Activated naive CD4-positive, alpha-beta T cell treated with anti-CD3 and anti-CD28 coated beads, Interleukin-2, amount 50 U/mL, for 24 hours (primary cell): Measurements from ENCODE around the gene ENTR1.

ENCODE experiments used
- H3K27ac Mint-ChIP-seq: one replicate; pipeline ENCODE4 v1.8.0; 2021; ENCODE audit warnings: mild to moderate bottlenecking, mixed read lengths
- H3K27me3 Mint-ChIP-seq: one replicate; pipeline ENCODE4 v1.8.0; 2021; ENCODE audit warnings: mixed read lengths
- H3K36me3 Mint-ChIP-seq: one replicate; pipeline ENCODE4 v1.8.0; 2021; ENCODE audit warnings: mixed read lengths
- H3K4me1 Mint-ChIP-seq: one replicate; pipeline ENCODE4 v1.8.0; 2021; ENCODE audit warnings: mixed read lengths
- H3K4me3 Mint-ChIP-seq: one replicate; pipeline ENCODE4 v1.8.0; 2021; ENCODE audit warnings: mild to moderate bottlenecking, mixed read lengths
- H3K9me3 Mint-ChIP-seq: one replicate; pipeline ENCODE4 v1.8.0; 2021; ENCODE audit warnings: mixed read lengths

Gene ENTR1

GRCh38 chr9:136410500-136411287 is at the start of gene ENTR1, which contains the start of gene PMPCA:
Gene ENTR1 (minus strand): TSS chr9:136410614. CDS start chr9:136410397, 217 bp downstream.
Gene PMPCA (plus strand): TSS chr9:136410658. CDS start chr9:136410669, 11 bp downstream.
- no peaks in the 10 kb centered on the region for H3K27me3 Mint-ChIP-seq
- H3K27ac Mint-ChIP-seq = peak within 1 kb of the TSS; percentile 92
- peaks cover 56% of the 10 kb centered on the region for H3K4me1 Mint-ChIP-seq
- no peaks in the 10 kb centered on the region for H3K9me3 Mint-ChIP-seq
- peaks cover 18% of the 10 kb centered on the region for H3K36me3 Mint-ChIP-seq
- peak within 1 kb of the TSS; percentile 97 for H3K4me3 Mint-ChIP-seq

- Mint-ChIP-seq H3K9me3 (no peaks in the 10 kb centered on the region), H3K4me1 (no peaks in the 10 kb centered on the region), H3K4me3 (no peak overlapping the region), H3K36me3 (peaks cover 9% of the 10 kb centered on the region), H3K27me3 (no peaks in the 10 kb centered on the region), H3K27ac (no peak overlapping the region)
These were observed 49.0 kb upstream of the ENTR1 start for GRCh38 chr9:136459425-136459824.

GRCh38 chr9:136457326-136457725 is 46.9 kb upstream of the ENTR1 start:
- Mint-ChIP-seq H3K36me3 (peaks cover 12% of the 10 kb centered on the region), H3K4me1 (no peaks in the 10 kb centered on the region), H3K4me3 (no peak overlapping the region), H3K27me3 (no peaks in the 10 kb centered on the region), H3K27ac (no peak overlapping the region), H3K9me3 (no peaks in the 10 kb centered on the region)

GRCh38 chr9:136456258-136456657 is 45.8 kb upstream of the ENTR1 start:
- no peaks in the 10 kb centered on the region for H3K27me3 Mint-ChIP-seq
- H3K9me3 Mint-ChIP-seq = no peaks in the 10 kb centered on the region
- no peak overlapping the region for H3K27ac Mint-ChIP-seq
- peaks cover 12% of the 10 kb centered on the region for H3K36me3 Mint-ChIP-seq
- H3K4me1 Mint-ChIP-seq = no peaks in the 10 kb centered on the region
- no peak overlapping the region for H3K4me3 Mint-ChIP-seq

- Mint-ChIP-seq H3K27ac (no peak overlapping the region), H3K36me3 (peaks cover 12% of the 10 kb centered on the region), H3K4me3 (no peak overlapping the region), H3K4me1 (no peaks in the 10 kb centered on the region), H3K27me3 (no peaks in the 10 kb centered on the region), H3K9me3 (no peaks in the 10 kb centered on the region)
These were observed 44.9 kb upstream of the ENTR1 start for GRCh38 chr9:136455043-136456002.

- H3K36me3 Mint-ChIP-seq = peaks cover 16% of the 10 kb centered on the region
- H3K27me3 Mint-ChIP-seq = no peaks in the 10 kb centered on the region
- H3K4me3 Mint-ChIP-seq = no peak overlapping the region
- H3K27ac Mint-ChIP-seq = no peak overlapping the region
- H3K4me1 Mint-ChIP-seq = no peaks in the 10 kb centered on the region
- no peaks in the 10 kb centered on the region for H3K9me3 Mint-ChIP-seq
These were observed 43.8 kb upstream of the ENTR1 start for GRCh38 chr9:136454026-136454796.

- no peaks in the 10 kb centered on the region for H3K27me3 Mint-ChIP-seq
- no peaks in the 10 kb centered on the region for H3K9me3 Mint-ChIP-seq
- peaks cover 15% of the 10 kb centered on the region for H3K36me3 Mint-ChIP-seq
- H3K4me3 Mint-ChIP-seq = no peak overlapping the region
- no peaks in the 10 kb centered on the region for H3K4me1 Mint-ChIP-seq
- peak overlapping the region; percentile 2 for H3K27ac Mint-ChIP-seq
These were observed 42.9 kb upstream of the ENTR1 start for GRCh38 chr9:136453326-136453725.

- Mint-ChIP-seq H3K4me3 (no peak overlapping the region), H3K27ac (peak overlapping the region; percentile 51), H3K36me3 (peaks cover 14% of the 10 kb centered on the region), H3K27me3 (no peaks in the 10 kb centered on the region), H3K9me3 (no peaks in the 10 kb centered on the region), H3K4me1 (no peaks in the 10 kb centered on the region)
These were observed 40.9 kb upstream of the ENTR1 start for GRCh38 chr9:136451221-136451877.

- Mint-ChIP-seq H3K4me1 (no peaks in the 10 kb centered on the region), H3K27ac (no peak overlapping the region), H3K9me3 (no peaks in the 10 kb centered on the region), H3K36me3 (peaks cover 12% of the 10 kb centered on the region), H3K4me3 (no peak overlapping the region), H3K27me3 (no peaks in the 10 kb centered on the region)
These were observed 38.2 kb upstream of the ENTR1 start for GRCh38 chr9:136448655-136449054.

- Mint-ChIP-seq H3K27me3 (no peaks in the 10 kb centered on the region), H3K36me3 (peaks cover 6% of the 10 kb centered on the region), H3K4me3 (no peak overlapping the region), H3K9me3 (no peaks in the 10 kb centered on the region), H3K27ac (peak overlapping the region; percentile 65), H3K4me1 (no peaks in the 10 kb centered on the region)
These were observed 36.9 kb upstream of the ENTR1 start for GRCh38 chr9:136447173-136447778.

- H3K27me3 Mint-ChIP-seq = no peaks in the 10 kb centered on the region
- no peak overlapping the region for H3K4me3 Mint-ChIP-seq
- H3K36me3 Mint-ChIP-seq = peaks cover 6% of the 10 kb centered on the region
- H3K9me3 Mint-ChIP-seq = no peaks in the 10 kb centered on the region
- H3K27ac Mint-ChIP-seq = no peak overlapping the region
- no peaks in the 10 kb centered on the region for H3K4me1 Mint-ChIP-seq
These were observed 35.4 kb upstream of the ENTR1 start for GRCh38 chr9:136445799-136446198.

- Mint-ChIP-seq H3K36me3 (peaks cover 2% of the 10 kb centered on the region), H3K27ac (no peak overlapping the region)
These were observed 33.7 kb upstream of the ENTR1 start for GRCh38 chr9:136444102-136444501.

GRCh38 chr9:136443687-136444086 is 33.3 kb upstream of the ENTR1 start:
- Mint-ChIP-seq H3K4me3 (no peak overlapping the region), H3K4me1 (no peaks in the 10 kb centered on the region), H3K27me3 (no peaks in the 10 kb centered on the region), H3K27ac (no peak overlapping the region), H3K36me3 (peaks cover 2% of the 10 kb centered on the region), H3K9me3 (no peaks in the 10 kb centered on the region)

More at GRCh38 chr9:136444102-136444501, 33.7 kb upstream of the ENTR1 start:
- Mint-ChIP-seq H3K27me3 (no peaks in the 10 kb centered on the region), H3K4me1 (no peaks in the 10 kb centered on the region), H3K4me3 (no peak overlapping the region), H3K9me3 (no peaks in the 10 kb centered on the region)

- H3K36me3 Mint-ChIP-seq = peaks cover 2% of the 10 kb centered on the region
- H3K9me3 Mint-ChIP-seq = no peaks in the 10 kb centered on the region
- H3K4me3 Mint-ChIP-seq = no peak overlapping the region
- H3K27me3 Mint-ChIP-seq = no peaks in the 10 kb centered on the region
- H3K27ac Mint-ChIP-seq = peak overlapping the region; percentile 59
- peaks cover 4% of the 10 kb centered on the region for H3K4me1 Mint-ChIP-seq
These were observed 32.7 kb upstream of the ENTR1 start for GRCh38 chr9:136443087-136443486.
